ENCODE measurements around the gene CDC25B. TPM values are rescaled to one million over a fixed set of nuclear protein-coding genes. Genes with fewer than 3 reads are reported as not detected.

CDC25B gene
- total and polyA plus RNA-seq, 2 of the 13 experiments (the other 11 are each of a cell fraction or from before 2014, with no cell fraction given), result 14.5 to 19.4 TPM

- TF ChIP-seq ZNF674 (CRISPR knock-in tag; IDR thresholded peaks at IDR 0.05; ENCODE audit: low read depth) (no peak), DZIP1 (CRISPR knock-in tag; IDR thresholded peaks at IDR 0.05) (no peak), ZNF17 (CRISPR knock-in tag; IDR thresholded peaks at IDR 0.05) (no peak), ZNF841 (CRISPR knock-in tag; IDR thresholded peaks at IDR 0.05; ENCODE audit: borderline replicate concordance) (no peak), BCL3 (CRISPR knock-in tag; IDR thresholded peaks at IDR 0.05) (no peak), ZNF143 (CRISPR knock-in tag; IDR thresholded peaks at IDR 0.05) (no peak; the same call in 1 of the 2 replicates), CHD2 (IDR thresholded peaks at IDR 0.05; ENCODE audit: low read depth, low read length) (no peak), SKIL (CRISPR knock-in tag; IDR thresholded peaks at IDR 0.05; ENCODE audit: borderline replicate concordance) (no peak), YEATS4 (CRISPR knock-in tag; IDR thresholded peaks at IDR 0.05; ENCODE audit: borderline replicate concordance) (0 out of 2 replicates have a peak, but pooled peaks have one; percentile 16), MIER2 (CRISPR knock-in tag; IDR thresholded peaks at IDR 0.05) (no peak), BATF2 (CRISPR knock-in tag; IDR thresholded peaks at IDR 0.05) (no peak), ZFP37 (CRISPR knock-in tag; IDR thresholded peaks at IDR 0.05; ENCODE audit: borderline replicate concordance) (no peak), FOXA1 (IDR thresholded peaks at IDR 0.05) (no peak), FOXA1 (CRISPR knock-in tag; IDR thresholded peaks at IDR 0.05) (peak; percentile 71), ARID4A (CRISPR knock-in tag; IDR thresholded peaks at IDR 0.05; ENCODE audit: borderline replicate concordance) (peak; percentile 24; the same call in 1 of the 2 replicates), ZNF644 (CRISPR knock-in tag; IDR thresholded peaks at IDR 0.05; ENCODE audit: low read depth) (no peak), ZNF660 (CRISPR knock-in tag; IDR thresholded peaks at IDR 0.05; ENCODE audit: borderline replicate concordance, low read depth) (no peak), ZNF546 (CRISPR knock-in tag; conservative IDR thresholded peaks at IDR 0.05) (no peak), PPARG (CRISPR knock-in tag; conservative IDR thresholded peaks at IDR 0.05) (no peak)
Measured at GRCh38 chr20:3797592-3798372, 1.7 kb downstream of the CDC25B start (continued).

Measured in HepG2 (cell line).